ENCODE results near the gene NRM.

The NRM gene

DNA sequence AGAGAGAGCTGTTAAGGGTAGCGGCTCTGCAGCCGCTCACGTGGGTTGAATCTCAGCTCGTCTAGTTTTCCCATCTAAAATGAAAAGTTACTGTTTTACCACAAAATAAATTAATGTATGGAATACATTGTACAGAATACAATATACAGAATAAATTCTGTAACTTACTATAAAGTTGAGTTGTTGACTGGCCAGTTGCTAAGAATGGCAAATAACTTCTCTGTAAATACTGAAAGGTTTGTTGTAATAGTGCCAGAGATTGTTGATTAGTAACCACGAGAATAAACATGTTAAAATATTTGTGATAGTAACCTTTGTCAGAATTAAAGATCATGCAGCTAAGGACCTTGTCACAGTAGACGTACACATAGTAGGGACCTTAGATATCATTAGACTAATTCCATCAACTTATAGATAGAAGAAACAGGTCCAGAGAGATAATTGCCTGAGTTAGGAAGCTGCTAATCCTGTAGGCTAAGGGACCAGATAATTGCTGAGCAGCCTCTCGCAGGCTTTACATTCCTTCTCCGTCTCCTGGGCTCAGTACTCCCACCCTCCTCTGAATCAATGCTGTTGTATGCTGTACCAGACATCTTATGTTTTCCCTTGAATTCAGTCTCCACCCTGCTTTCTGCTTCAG lies 544 bp upstream of the NRM start:
- no peak for TF ChIP-seq CTCF (conservative IDR thresholded peaks at IDR 0.05; ENCODE audit: control insufficient read depth, insufficient read depth, low read depth, low read length)
- H3K4me3 ChIP-seq (ENCODE audit: control insufficient read depth, low read depth, low read length) = peak overlapping the region; percentile 1
- DNase-seq (ENCODE audit: low read depth) = no peak

- peak overlapping the region; percentile 75 for H3K4me3 ChIP-seq (ENCODE audit: control insufficient read depth, low read depth, low read length)
- no peak for DNase-seq (ENCODE audit: low read depth)
- no peak for TF ChIP-seq CTCF (conservative IDR thresholded peaks at IDR 0.05; ENCODE audit: control insufficient read depth, insufficient read depth, low read depth, low read length)
Observed at GRCh38 chr6:30689985-30690384, 799 bp downstream of the NRM start.

DNA sequence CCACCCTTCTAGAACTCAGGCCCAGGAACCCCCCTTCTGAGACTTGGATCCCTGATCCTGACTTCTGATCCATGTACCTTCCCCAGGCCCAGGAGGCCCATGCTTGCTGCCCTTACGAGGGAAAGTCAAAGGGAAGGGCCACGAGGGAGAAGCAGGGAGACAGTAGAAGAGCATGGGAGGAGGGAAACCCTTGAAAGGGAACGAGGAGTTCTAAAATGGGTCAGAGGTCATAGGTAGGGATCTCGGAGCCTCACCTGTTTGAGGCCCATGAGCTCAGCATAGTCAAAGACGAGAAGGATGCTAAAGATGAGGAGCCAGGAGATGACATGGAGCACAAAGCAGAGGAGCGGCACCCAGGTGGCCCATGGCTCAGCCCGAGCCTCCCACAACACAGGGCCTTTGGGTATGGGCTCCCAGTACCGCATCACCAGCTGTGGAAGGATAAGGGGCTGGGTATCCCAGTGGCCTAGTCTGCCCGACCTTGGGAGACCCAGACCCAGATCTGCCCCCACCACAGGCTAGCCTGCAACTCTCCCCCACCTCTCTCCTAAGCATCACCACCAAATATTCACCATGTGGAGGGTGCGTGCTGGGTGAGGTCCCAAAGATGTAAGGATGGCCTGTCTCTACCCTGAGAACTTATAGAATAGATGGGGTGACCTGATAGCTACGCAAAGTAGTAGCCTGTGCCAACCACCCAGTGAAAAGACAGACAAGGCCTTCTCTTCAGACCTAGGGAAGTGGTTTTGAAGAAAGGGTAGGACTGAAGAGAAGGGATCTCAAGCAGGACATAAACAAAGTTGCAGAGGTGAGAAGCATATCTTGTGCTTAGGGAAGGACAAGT lies 1.5 kb downstream of the NRM start:
- peak overlapping the region; percentile 75 for H3K4me3 ChIP-seq (ENCODE audit: control insufficient read depth, low read depth, low read length)
- DNase-seq (ENCODE audit: low read depth) = no peak
- TF ChIP-seq CTCF (conservative IDR thresholded peaks at IDR 0.05; ENCODE audit: control insufficient read depth, insufficient read depth, low read depth, low read length) = no peak

GRCh38 chr6:30688569-30688968 lies 2.2 kb downstream of the NRM start:
- H3K4me3 ChIP-seq (ENCODE audit: control insufficient read depth, low read depth, low read length) = peak overlapping the region; percentile 92
- no peak for DNase-seq (ENCODE audit: low read depth)
- TF ChIP-seq CTCF (conservative IDR thresholded peaks at IDR 0.05; ENCODE audit: control insufficient read depth, insufficient read depth, low read depth, low read length) = no peak

DNA sequence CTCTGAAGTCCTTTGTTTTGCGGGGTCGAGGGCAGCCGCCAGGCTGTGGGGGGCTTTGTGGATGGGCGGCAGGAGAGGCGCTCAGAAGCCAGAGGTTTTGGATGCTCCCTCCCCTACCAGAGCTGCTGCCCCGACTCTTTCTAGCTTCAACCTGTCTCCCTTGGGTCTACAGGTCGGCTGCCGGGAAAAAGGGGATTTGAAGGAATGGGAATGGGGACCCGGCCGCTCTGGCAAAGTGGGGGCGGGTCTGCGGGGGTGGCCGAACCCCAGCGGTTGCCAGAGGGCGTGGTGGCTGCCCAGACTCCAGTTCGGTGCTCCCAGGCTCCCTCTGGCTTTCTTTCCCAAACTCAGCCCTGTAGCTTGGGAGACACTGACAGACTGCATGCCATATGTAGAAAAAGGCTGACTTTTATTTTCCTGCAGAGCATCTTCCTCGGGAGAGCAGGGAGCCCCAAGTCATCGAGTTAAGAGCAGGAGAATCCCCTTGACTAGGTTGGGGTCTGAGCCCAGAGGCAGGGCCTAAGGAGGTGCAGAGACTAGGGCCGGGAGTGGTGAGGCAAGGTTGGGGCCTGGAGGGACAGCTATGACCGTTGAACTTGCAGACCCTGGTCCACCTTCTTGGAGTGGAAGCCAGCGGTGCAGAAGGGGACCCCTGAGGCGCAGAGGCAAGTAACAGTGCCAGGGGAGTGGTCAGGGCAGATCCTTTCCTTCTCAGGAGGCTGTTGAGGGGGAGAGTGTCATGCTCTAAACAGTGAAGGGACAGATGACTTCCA lies 2.9 kb downstream of the NRM start:
- TF ChIP-seq CTCF (conservative IDR thresholded peaks at IDR 0.05; ENCODE audit: control insufficient read depth, insufficient read depth, low read depth, low read length) = peak; percentile 22
- DNase-seq (ENCODE audit: low read depth) = peak; percentile 64
- H3K4me3 ChIP-seq (ENCODE audit: control insufficient read depth, low read depth, low read length) = peak overlapping the region; percentile 92

DNA sequence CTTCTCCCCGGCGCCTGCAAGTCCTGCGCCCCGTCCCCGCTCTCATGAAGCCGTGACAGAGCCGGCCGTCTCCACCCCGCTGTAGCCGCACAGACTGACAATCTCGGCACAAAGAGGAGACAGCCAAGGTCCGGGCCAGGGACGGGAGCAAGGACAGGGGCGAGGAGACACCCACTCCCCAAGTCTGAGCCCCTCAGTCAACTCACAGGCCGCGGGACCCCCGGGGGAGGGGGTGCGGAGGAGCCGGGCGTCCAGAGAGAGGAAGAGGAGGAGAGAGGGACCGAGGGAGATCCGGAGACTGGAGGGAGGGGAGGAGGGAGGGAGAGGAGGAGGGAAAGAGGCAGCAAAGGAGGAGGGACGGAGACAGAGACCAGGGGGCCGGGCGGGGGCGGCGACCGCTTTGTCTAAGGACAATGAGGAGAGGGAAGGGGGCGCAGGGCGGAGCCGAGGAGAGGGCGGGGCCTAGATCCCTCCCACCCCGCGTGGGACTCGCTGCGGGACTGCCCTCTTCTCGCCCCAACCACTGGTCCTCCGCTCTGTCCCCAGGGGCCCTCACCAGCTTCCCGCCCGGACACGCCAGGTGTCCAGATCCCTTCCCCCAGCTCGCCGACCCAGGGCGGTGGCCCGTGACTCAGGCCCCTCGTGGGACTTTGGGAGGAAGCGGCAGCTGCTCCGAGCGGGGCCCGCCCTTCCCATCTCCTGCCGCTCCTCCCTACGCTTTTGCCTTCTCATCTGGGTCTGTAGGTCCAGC lies 3.7 kb downstream of the NRM start:
- no peak for TF ChIP-seq CTCF (conservative IDR thresholded peaks at IDR 0.05; ENCODE audit: control insufficient read depth, insufficient read depth, low read depth, low read length)
- H3K4me3 ChIP-seq (ENCODE audit: control insufficient read depth, low read depth, low read length) = peak overlapping the region; percentile 92
- DNase-seq (ENCODE audit: low read depth) = peak; percentile 98

Measured in fibroblast of mammary gland (primary cell).